Breast epithelium (tissue), 4 donors: ENCODE results near the gene ARHGAP10. TPM values are rescaled to one million over a fixed set of nuclear protein-coding genes. Genes with fewer than 3 reads are reported as not detected.

Source experiments
- DNase-seq, 2 donors: peaks; one replicate each; pipeline ENCODE4 v3.0.0-alpha.2; 2019; ENCODE audit warnings: low spot score in 2 of 2
- H3K27ac ChIP-seq, 2 donors: fragments of 200-600 bp; sonication (generic) in 1 of 2; one replicate each; pipeline ENCODE4 v1.5.1; 2016 to 2019; ENCODE audit warnings: mild to moderate bottlenecking in 1 of 2
- H3K27me3 ChIP-seq, 2 donors: fragments of 200-600 bp; sonication (generic) in 1 of 2; one replicate each; pipeline versions ENCODE4 v1.5.1 to v1.6.0; 2017 to 2019; ENCODE audit warnings: control low read depth in 1 of 2, mild to moderate bottlenecking in 1 of 2
- H3K36me3 ChIP-seq: fragments of 200-600 bp; one replicate; pipeline ENCODE4 v1.5.1; 2019
- H3K4me1 ChIP-seq, 2 donors: fragments of 200-600 bp; sonication (generic); one replicate each; pipeline ENCODE4 v1.5.1; 2016 to 2019; ENCODE audit warnings: control low read depth in 1 of 2
- H3K4me3 ChIP-seq, 3 donors: fragments of 200-600 bp; sonication (generic); 1 replicate in 2 of 3; 2 replicates in 1 of 3; pipeline ENCODE4 v1.5.1; 2016 to 2019; ENCODE audit warnings: mild to moderate bottlenecking in 3 of 3, moderate library complexity in 2 of 3
- H3K9me3 ChIP-seq, 2 donors: fragments of 200-600 bp; sonication (generic) in 1 of 2; one replicate each; pipeline ENCODE4 v1.5.1; 2016 to 2019; ENCODE audit warnings: control low read depth in 1 of 2
- CTCF ChIP-seq, 3 donors: fragments of 450-650 bp; IDR thresholded peaks; one replicate each; pipeline ENCODE4 v1.5.1; 2016 to 2017; ENCODE audit warnings: antibody characterized with exemption in 3 of 3, mild to moderate bottlenecking in 3 of 3, moderate library complexity in 3 of 3
- POLR2A ChIP-seq: fragments of 450-650 bp; IDR thresholded peaks from one replicate; pipeline ENCODE4 v1.6.1; 2016; ENCODE audit warnings: antibody characterized with exemption, mild to moderate bottlenecking, moderate library complexity
- POLR2AphosphoS5 ChIP-seq, 3 donors: sonication (generic); formaldehyde crosslinking; IDR thresholded peaks; one replicate each; pipeline ENCODE4 v1.6.1; 2017; ENCODE audit warnings: antibody characterized with exemption in 3 of 3
- intact Hi-C: fragments of 100-400 bp; cut with DNase I; formaldehyde crosslinking; loops from one replicate; pipeline ENCODE4 v1.15.1; 2023; ENCODE audit warnings: low total_unique reads
- total RNA-seq, 3 donors: library from RNA; depleted of rRNA; stranded (reverse); fragments of >200 nt; gene quantifications; one replicate each; pipeline ENCODE4 v1.1.0, GENCODE V29; 2016

ARHGAP10 gene
- total RNA-seq, 3 donors from 2014 or later: 49.5 to 138 (median 62.6) TPM

GRCh38 chr4:147815741-147816140 is 83.9 kb downstream of the ARHGAP10 start:
- intact Hi-C loops: no loop called here
- H3K36me3 ChIP-seq: no peaks in the 10 kb centered on the region
- no peak for DNase-seq
- no peak overlapping the region for H3K4me3 ChIP-seq
- peaks cover 0 to 19% of the 10 kb centered on the region in 2 donors for H3K4me1 ChIP-seq
- TF ChIP-seq CTCF (IDR thresholded peaks at IDR 0.05): no peak
- TF ChIP-seq POLR2AphosphoS5 (IDR thresholded peaks at IDR 0.05): no peak
- TF ChIP-seq POLR2A: no peak
- H3K27me3 ChIP-seq: no peaks in the 10 kb centered on the region
- no peaks in the 10 kb centered on the region for H3K9me3 ChIP-seq
- peak overlapping the region; percentile 70 to 76 for H3K27ac ChIP-seq

GRCh38 chr4:147816382-147817254 is 84.7 kb downstream of the ARHGAP10 start:
- peaks cover 0 to 19% of the 10 kb centered on the region in 2 donors for H3K4me1 ChIP-seq
- H3K36me3 ChIP-seq: no peaks in the 10 kb centered on the region
- no peak overlapping the region for H3K4me3 ChIP-seq
- no peaks in the 10 kb centered on the region for H3K27me3 ChIP-seq
- no peaks in the 10 kb centered on the region for H3K9me3 ChIP-seq
- DNase-seq: no peak
- TF ChIP-seq POLR2A (no peak), CTCF (IDR thresholded peaks at IDR 0.05) (no peak), POLR2AphosphoS5 (IDR thresholded peaks at IDR 0.05) (no peak)
- intact Hi-C loops: no loop called here
- peak overlapping the region; percentile 70 to 76 for H3K27ac ChIP-seq

- H3K27me3 ChIP-seq: no peaks in the 10 kb centered on the region
- no peak overlapping the region for H3K4me3 ChIP-seq
- no peak for DNase-seq
- no peaks in the 10 kb centered on the region for H3K36me3 ChIP-seq
- TF ChIP-seq POLR2AphosphoS5 (IDR thresholded peaks at IDR 0.05) (no peak), CTCF (IDR thresholded peaks at IDR 0.05) (no peak), POLR2A (no peak)
- intact Hi-C loops: loop anchor here (10.0 kb wide), 1 partner anchor 86 kb away; the partner anchor contains the start of gene ARHGAP10
- H3K9me3 ChIP-seq: no peaks in the 10 kb centered on the region
- H3K4me1 ChIP-seq: peaks cover 4 to 5% of the 10 kb centered on the region in 2 donors
- no peak overlapping the region for H3K27ac ChIP-seq
Measured at GRCh38 chr4:147820975-147821374, 89.1 kb downstream of the ARHGAP10 start.

DNA sequence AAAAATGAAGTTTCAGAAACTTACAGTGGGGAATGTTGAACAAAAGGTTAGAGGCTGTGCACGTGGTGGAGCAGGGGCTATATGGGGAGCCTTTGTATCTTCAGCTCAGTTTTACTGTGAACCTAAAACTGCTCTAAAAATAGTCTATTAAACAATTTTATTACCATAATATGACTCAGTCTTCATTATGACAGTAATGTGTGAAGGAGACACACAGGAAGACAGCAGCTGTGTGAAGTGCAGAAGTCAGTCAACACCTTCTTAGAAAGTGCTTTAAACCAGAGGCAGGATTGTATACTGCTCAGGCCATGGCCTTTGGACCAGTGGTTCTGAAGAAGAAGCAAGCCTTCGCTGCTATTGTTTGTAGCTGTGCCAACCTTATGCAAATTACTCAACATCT is 89.7 kb downstream of the ARHGAP10 start:
- no peak for DNase-seq
- intact Hi-C loops: loop anchor here (10.0 kb wide), 1 partner anchor 87 kb away; the partner anchor contains the start of gene ARHGAP10
- Histone ChIP-seq H3K27me3 (no peaks in the 10 kb centered on the region), H3K36me3 (no peaks in the 10 kb centered on the region), H3K4me3 (no peak overlapping the region), H3K27ac (peak overlapping the region; percentile 43 to 81), H3K9me3 (no peaks in the 10 kb centered on the region), H3K4me1 (peaks cover 0 to 4% of the 10 kb centered on the region in 2 donors)
- TF ChIP-seq CTCF (IDR thresholded peaks at IDR 0.05): no peak
- TF ChIP-seq POLR2A: no peak
- TF ChIP-seq POLR2AphosphoS5 (IDR thresholded peaks at IDR 0.05): no peak

DNA sequence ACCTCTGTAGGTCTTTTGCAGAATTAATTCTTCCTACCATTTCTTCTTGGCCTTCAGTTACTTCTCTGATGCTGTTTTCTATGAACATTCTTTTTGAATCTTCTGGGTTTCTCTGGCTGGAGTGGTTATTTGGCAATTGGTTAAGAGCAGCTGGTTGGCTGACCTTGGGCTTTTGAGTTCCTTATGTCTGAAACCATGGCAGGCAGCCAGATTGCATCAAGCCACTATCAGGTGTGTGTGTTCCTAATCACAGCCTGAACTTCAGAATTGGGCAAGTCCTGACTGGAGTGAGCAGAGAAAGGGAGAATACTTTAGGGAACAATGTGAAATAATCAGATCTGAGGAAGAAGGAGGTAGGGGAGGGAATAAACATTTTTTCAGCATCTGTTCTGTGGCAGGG is 90.2 kb downstream of the ARHGAP10 start:
- Histone ChIP-seq H3K9me3 (no peaks in the 10 kb centered on the region), H3K4me3 (no peak overlapping the region), H3K27ac (peak overlapping the region; percentile 56 to 81), H3K4me1 (peaks cover 0 to 4% of the 10 kb centered on the region in 2 donors), H3K36me3 (no peaks in the 10 kb centered on the region), H3K27me3 (no peaks in the 10 kb centered on the region)
- no peak for TF ChIP-seq POLR2A
- TF ChIP-seq CTCF (IDR thresholded peaks at IDR 0.05): no peak
- peak in 2 of 3 donors; percentile 49 to 52 for TF ChIP-seq POLR2AphosphoS5 (IDR thresholded peaks at IDR 0.05)
- intact Hi-C loops: loop anchor here (10.0 kb wide), 1 partner anchor 87 kb away; the partner anchor contains the start of gene ARHGAP10
- peak in 1 of 2 donors; percentile 78 for DNase-seq
